ENCODE data around the gene CORO2B. TPM values are rescaled to one million over a fixed set of nuclear protein-coding genes. Genes with fewer than 3 reads are reported as not detected.

The CORO2B gene
- total RNA-seq, 1 donor from 2014 or later = 19.8 TPM

GRCh38 chr15:68650901-68651709 is 72.3 kb downstream of the CORO2B start:
- no peak for DNase-seq

- DNase-seq = peak; percentile 80
Measured at GRCh38 chr15:68651916-68652525, 73.2 kb downstream of the CORO2B start.

GRCh38 chr15:68653031-68653635 is 74.3 kb downstream of the CORO2B start:
- no peak for DNase-seq

GRCh38 chr15:68653801-68654200 is 75.0 kb downstream of the CORO2B start:
- no peak for DNase-seq

- DNase-seq = no peak
Measured at GRCh38 chr15:68654786-68655560, 76.2 kb downstream of the CORO2B start.

- no peak for DNase-seq
Measured at GRCh38 chr15:68655686-68656437, 77.1 kb downstream of the CORO2B start.

GRCh38 chr15:68656438-68656739 is 77.6 kb downstream of the CORO2B start:
- no peak for DNase-seq

- DNase-seq = no peak
Measured at GRCh38 chr15:68658151-68658550, 79.4 kb downstream of the CORO2B start.

GRCh38 chr15:68658641-68659358 is 80.0 kb downstream of the CORO2B start:
- DNase-seq = no peak

- no peak for DNase-seq
Measured at GRCh38 chr15:68663526-68663925, 84.7 kb downstream of the CORO2B start.

- no peak for DNase-seq
Measured at GRCh38 chr15:68666120-68666811, 87.5 kb downstream of the CORO2B start.

GRCh38 chr15:68666812-68667450 is 88.1 kb downstream of the CORO2B start:
- DNase-seq = no peak

GRCh38 chr15:68667800-68668625 is 89.2 kb downstream of the CORO2B start:
- DNase-seq = no peak

GRCh38 chr15:68668926-68669600 is 90.3 kb downstream of the CORO2B start:
- DNase-seq = no peak

- DNase-seq = no peak
Measured at GRCh38 chr15:68672251-68672650, 93.5 kb downstream of the CORO2B start.

- DNase-seq = no peak
Measured at GRCh38 chr15:68672781-68673205, 94.0 kb downstream of the CORO2B start.

- no peak for DNase-seq
Measured at GRCh38 chr15:68674975-68675374, 96.2 kb downstream of the CORO2B start.

GRCh38 chr15:68676011-68676605 is 97.3 kb downstream of the CORO2B start:
- DNase-seq = no peak
